Effector memory CD8-positive, alpha-beta T cell (primary cell): ENCODE results near the gene DLL4.
"Not testable (repeated sequence)": the region's sequence is repeated elsewhere in the genome, so short reads cannot be mapped to it uniquely, and the experiment has no call there.

Experiments used
- ATAC-seq: fragments of 150-1000 bp; cut with Tn5 transposase; replicated peaks from 2 replicates; pipeline ENCODE4 v1.10.0; 2021; ENCODE audit warnings: mild to moderate bottlenecking, moderate library complexity
- DNase-seq, 3 experiments: peaks; one replicate each; pipeline ENCODE4 v3.0.0; 2021
- H3K27ac Mint-ChIP-seq, 2 donors: one replicate each; pipeline ENCODE4 v1.8.0; 2022; ENCODE audit warnings: mild to moderate bottlenecking in 2 of 2, mixed read lengths in 2 of 2, moderate library complexity in 2 of 2
- H3K27me3 Mint-ChIP-seq, 2 donors: one replicate each; pipeline ENCODE4 v1.8.0; 2022; ENCODE audit warnings: mixed read lengths in 2 of 2
- H3K36me3 Mint-ChIP-seq: one replicate; pipeline ENCODE4 v1.8.0; 2022; ENCODE audit warnings: mild to moderate bottlenecking, moderate library complexity, mixed read lengths; ENCODE audit not compliant: insufficient read depth
- H3K4me1 Mint-ChIP-seq, 2 donors: one replicate each; pipeline ENCODE4 v1.8.0; 2022; ENCODE audit warnings: low read depth in 2 of 2, mixed read lengths in 2 of 2
- H3K4me3 Mint-ChIP-seq, 2 donors: one replicate each; pipeline ENCODE4 v1.8.0; 2022; ENCODE audit warnings: mild to moderate bottlenecking in 2 of 2, mixed read lengths in 2 of 2, moderate library complexity in 2 of 2
- H3K9me3 Mint-ChIP-seq, 2 donors: one replicate each; pipeline ENCODE4 v1.8.0; 2022; ENCODE audit warnings: mixed read lengths in 2 of 2

DLL4 gene

GRCh38 chr15:40949756-40950207, 20.6 kb downstream of the DLL4 start:
- H3K4me3 Mint-ChIP-seq = no peak overlapping the region
- DNase-seq = no peak
- H3K36me3 Mint-ChIP-seq = peaks cover 4% of the 10 kb centered on the region
- no peak for ATAC-seq
- no peak overlapping the region for H3K27ac Mint-ChIP-seq
- peaks cover 5 to 20% of the 10 kb centered on the region in 2 donors for H3K27me3 Mint-ChIP-seq
- H3K4me1 Mint-ChIP-seq = peaks cover 10 to 11% of the 10 kb centered on the region in 2 donors
- no peaks in the 10 kb centered on the region for H3K9me3 Mint-ChIP-seq

GRCh38 chr15:40951764-40952163, 22.6 kb downstream of the DLL4 start:
- ATAC-seq (no peak), DNase-seq (no peak)
- Mint-ChIP-seq H3K36me3 (peaks cover 7% of the 10 kb centered on the region), H3K4me3 (peak overlapping the region in 1 of 2 donors; percentile 90), H3K27me3 (peaks cover 5 to 20% of the 10 kb centered on the region in 2 donors), H3K27ac (no peak overlapping the region), H3K4me1 (peaks cover 10 to 11% of the 10 kb centered on the region in 2 donors), H3K9me3 (no peaks in the 10 kb centered on the region)

- Mint-ChIP-seq H3K36me3 (peaks cover 7% of the 10 kb centered on the region), H3K27ac (peak overlapping the region in 1 of 2 donors; percentile 89), H3K27me3 (peaks cover 5 to 20% of the 10 kb centered on the region in 2 donors), H3K9me3 (no peaks in the 10 kb centered on the region), H3K4me3 (peak overlapping the region; percentile 90), H3K4me1 (peaks cover 10 to 11% of the 10 kb centered on the region in 2 donors)
- DNase-seq (no peak), ATAC-seq (no peak)
Measured at GRCh38 chr15:40952301-40952900, 23.3 kb downstream of the DLL4 start.

- H3K36me3 Mint-ChIP-seq = peaks cover 7% of the 10 kb centered on the region
- peaks cover 5 to 24% of the 10 kb centered on the region in 2 donors for H3K27me3 Mint-ChIP-seq
- DNase-seq = peak; percentile 86 to 89 (median 89)
- H3K4me3 Mint-ChIP-seq = peak within 1 kb of the TSS; percentile 90
- peak within 1 kb of the TSS; percentile 13 to 89 for H3K27ac Mint-ChIP-seq
- peaks cover 10 to 11% of the 10 kb centered on the region in 2 donors for H3K4me1 Mint-ChIP-seq
- peak; percentile 97 for ATAC-seq
- H3K9me3 Mint-ChIP-seq = no peaks in the 10 kb centered on the region
Measured at GRCh38 chr15:40952901-40953712, 24.0 kb downstream of the DLL4 start, which contains the start of gene CHAC1. Gene CHAC1, plus strand, starts transcription at chr15:40953471. Its CDS starts 113 bp downstream, at chr15:40953584.

GRCh38 chr15:40953713-40954074, 24.6 kb downstream of the DLL4 start:
- H3K27me3 Mint-ChIP-seq = peaks cover 8 to 27% of the 10 kb centered on the region in 2 donors
- peak overlapping the region in 1 of 2 donors; percentile 89 for H3K27ac Mint-ChIP-seq
- DNase-seq (no peak), ATAC-seq (no peak)
- peaks cover 7% of the 10 kb centered on the region for H3K36me3 Mint-ChIP-seq
- H3K9me3 Mint-ChIP-seq = no peaks in the 10 kb centered on the region
- peak overlapping the region; percentile 90 for H3K4me3 Mint-ChIP-seq
- H3K4me1 Mint-ChIP-seq = peaks cover 10 to 11% of the 10 kb centered on the region in 2 donors

- H3K27me3 Mint-ChIP-seq = peaks cover 9 to 25% of the 10 kb centered on the region in 2 donors
- H3K27ac Mint-ChIP-seq, ATAC-seq, H3K36me3 Mint-ChIP-seq, DNase-seq, H3K9me3 Mint-ChIP-seq: not testable (repeated sequence)
- peak overlapping the region; percentile 90 for H3K4me3 Mint-ChIP-seq
- H3K4me1 Mint-ChIP-seq = peaks cover 10 to 11% of the 10 kb centered on the region in 2 donors
Measured at GRCh38 chr15:40954158-40954848, 25.2 kb downstream of the DLL4 start.

GRCh38 chr15:40955141-40955903, 26.2 kb downstream of the DLL4 start:
- Mint-ChIP-seq H3K9me3 (no peaks in the 10 kb centered on the region), H3K4me3 (no peak overlapping the region), H3K27me3 (peaks cover 9 to 30% of the 10 kb centered on the region in 2 donors), H3K27ac (no peak overlapping the region), H3K4me1 (peaks cover 11 to 17% of the 10 kb centered on the region in 2 donors), H3K36me3 (peaks cover 7% of the 10 kb centered on the region)
- ATAC-seq (no peak), DNase-seq (no peak)

- no peak overlapping the region for H3K27ac Mint-ChIP-seq
- ATAC-seq (no peak), DNase-seq (no peak)
- H3K9me3 Mint-ChIP-seq = no peaks in the 10 kb centered on the region
- H3K27me3 Mint-ChIP-seq = peaks cover 9 to 32% of the 10 kb centered on the region in 2 donors
- peaks cover 7% of the 10 kb centered on the region for H3K36me3 Mint-ChIP-seq
- H3K4me1 Mint-ChIP-seq = peaks cover 11 to 17% of the 10 kb centered on the region in 2 donors
- H3K4me3 Mint-ChIP-seq = no peak overlapping the region
Measured at GRCh38 chr15:40955930-40956540, 26.9 kb downstream of the DLL4 start.

GRCh38 chr15:40956541-40956982, 27.4 kb downstream of the DLL4 start:
- peak overlapping the region in 1 of 2 donors; percentile 38 for H3K27ac Mint-ChIP-seq

GRCh38 chr15:40957041-40957555, 28.0 kb downstream of the DLL4 start:
- H3K36me3 Mint-ChIP-seq = peaks cover 7% of the 10 kb centered on the region
- ATAC-seq (no peak), DNase-seq (no peak)
- H3K9me3 Mint-ChIP-seq = no peaks in the 10 kb centered on the region
- H3K27ac Mint-ChIP-seq = no peak overlapping the region
- H3K27me3 Mint-ChIP-seq = peaks cover 9 to 24% of the 10 kb centered on the region in 2 donors
- H3K4me1 Mint-ChIP-seq = peaks cover 11 to 17% of the 10 kb centered on the region in 2 donors
- no peak overlapping the region for H3K4me3 Mint-ChIP-seq

More at GRCh38 chr15:40956541-40956982, 27.4 kb downstream of the DLL4 start:
- H3K4me3 Mint-ChIP-seq = no peak overlapping the region
- ATAC-seq = no peak
- H3K4me1 Mint-ChIP-seq = peaks cover 11 to 17% of the 10 kb centered on the region in 2 donors
- peaks cover 9 to 28% of the 10 kb centered on the region in 2 donors for H3K27me3 Mint-ChIP-seq
- peaks cover 7% of the 10 kb centered on the region for H3K36me3 Mint-ChIP-seq
- H3K9me3 Mint-ChIP-seq = no peaks in the 10 kb centered on the region
- no peak for DNase-seq

- DNase-seq (no peak), ATAC-seq (no peak)
- Mint-ChIP-seq H3K4me1 (peaks cover 11 to 15% of the 10 kb centered on the region in 2 donors), H3K4me3 (no peak overlapping the region), H3K36me3 (peaks cover 7% of the 10 kb centered on the region), H3K9me3 (no peaks in the 10 kb centered on the region), H3K27me3 (peaks cover 9 to 25% of the 10 kb centered on the region in 2 donors), H3K27ac (no peak overlapping the region)
Measured at GRCh38 chr15:40957581-40958051, 28.5 kb downstream of the DLL4 start.

GRCh38 chr15:40958146-40958545, 29.0 kb downstream of the DLL4 start:
- ATAC-seq = no peak
- H3K27ac Mint-ChIP-seq = no peak overlapping the region
- peaks cover 4% of the 10 kb centered on the region for H3K36me3 Mint-ChIP-seq
- H3K4me1 Mint-ChIP-seq = peaks cover 11 to 12% of the 10 kb centered on the region in 2 donors
- H3K9me3 Mint-ChIP-seq = no peaks in the 10 kb centered on the region
- no peak for DNase-seq
- no peak overlapping the region for H3K4me3 Mint-ChIP-seq
- H3K27me3 Mint-ChIP-seq = peaks cover 12 to 31% of the 10 kb centered on the region in 2 donors
